H9 (cell line): Measurements from ENCODE around the gene BRCA2. TPM values are rescaled to one million over a fixed set of nuclear protein-coding genes. Genes with fewer than 3 reads are reported as not detected.

Source experiments
- DNase-seq: peaks from one replicate; pipeline ENCODE4 v3.0.0-alpha.2; 2017
- H2AFZ ChIP-seq: one replicate; pipeline ENCODE4 v1.6.1; 2013; ENCODE audit warnings: mild to moderate bottlenecking, low read length, control low read depth, moderate library complexity
- H2AK5ac ChIP-seq: 2 replicates; pipeline ENCODE4 v1.6.1; 2013; ENCODE audit warnings: low read length, control low read depth, mixed read lengths; ENCODE audit not compliant: insufficient read length
- H2BK120ac ChIP-seq: one replicate; pipeline ENCODE4 v1.6.1; 2013; ENCODE audit warnings: low read depth, mild to moderate bottlenecking, low read length, control low read depth, inconsistent platforms; ENCODE audit not compliant: poor library complexity, severe bottlenecking
- H2BK12ac ChIP-seq: 2 replicates; pipeline ENCODE4 v1.6.1; 2013; ENCODE audit warnings: low read length, control low read depth, mixed read lengths, low read depth; ENCODE audit not compliant: insufficient read length
- H2BK15ac ChIP-seq: 2 replicates; pipeline ENCODE4 v1.6.1; 2013; ENCODE audit warnings: low read depth, low read length, control low read depth
- H2BK20ac ChIP-seq: one replicate; pipeline ENCODE4 v1.6.1; 2013; ENCODE audit warnings: low read depth, mild to moderate bottlenecking, low read length, control low read depth, inconsistent platforms; ENCODE audit not compliant: poor library complexity, severe bottlenecking
- H2BK5ac ChIP-seq: 2 replicates; pipeline ENCODE4 v1.6.1; 2013; ENCODE audit warnings: low read length, control low read depth, mixed read lengths; ENCODE audit not compliant: insufficient read length
- H3K14ac ChIP-seq: 2 replicates; pipeline ENCODE4 v1.6.1; 2013; ENCODE audit warnings: low read length, control low read depth; ENCODE audit not compliant: insufficient read depth
- H3K18ac ChIP-seq: 2 replicates; pipeline ENCODE4 v1.6.1; 2013; ENCODE audit warnings: low read depth, mild to moderate bottlenecking, mixed read lengths, low read length, control low read depth; ENCODE audit not compliant: insufficient read length
- H3K23ac ChIP-seq: 2 replicates; pipeline ENCODE4 v1.6.1; 2013; ENCODE audit warnings: low read length, control low read depth, mixed read lengths, low read depth; ENCODE audit not compliant: insufficient read length
- H3K23me2 ChIP-seq: 2 replicates; pipeline ENCODE4 v1.6.1; 2013; ENCODE audit warnings: low read depth, mild to moderate bottlenecking, mixed read lengths, low read length, control low read depth; ENCODE audit not compliant: insufficient read length, poor library complexity, severe bottlenecking
- H3K27ac ChIP-seq: 2 replicates; pipeline ENCODE4 v1.5.1; 2013; ENCODE audit warnings: low read length, control low read depth, mixed read lengths, low read depth; ENCODE audit not compliant: insufficient read length
- H3K27me3 ChIP-seq: 2 replicates; pipeline ENCODE4 v1.6.1; 2013; ENCODE audit warnings: low read length, control low read depth, inconsistent platforms; ENCODE audit not compliant: insufficient read depth
- H3K4ac ChIP-seq: 2 replicates; pipeline ENCODE4 v1.6.1; 2013; ENCODE audit warnings: low read depth, mild to moderate bottlenecking, control low read depth, inconsistent platforms, low read length, moderate library complexity
- H3K4me1 ChIP-seq: 2 replicates; pipeline ENCODE4 v1.6.1; 2013; ENCODE audit warnings: low read length, control low read depth, inconsistent platforms; ENCODE audit not compliant: insufficient read depth
- H3K4me2 ChIP-seq: 2 replicates; pipeline ENCODE4 v1.6.1; 2013; ENCODE audit warnings: low read length, control low read depth, mixed read lengths; ENCODE audit not compliant: insufficient read length, insufficient read depth
- H3K56ac ChIP-seq: 2 replicates; pipeline ENCODE4 v1.6.1; 2013; ENCODE audit warnings: low read depth, mild to moderate bottlenecking, mixed read lengths, low read length, control low read depth; ENCODE audit not compliant: insufficient read length
- H3K79me1 ChIP-seq: 2 replicates; pipeline ENCODE4 v1.6.1; 2013; ENCODE audit warnings: low read depth, mild to moderate bottlenecking, moderate library complexity, low read length, control low read depth, inconsistent platforms; ENCODE audit not compliant: insufficient read depth, poor library complexity, severe bottlenecking
- H3K79me2 ChIP-seq: 2 replicates; pipeline ENCODE4 v1.6.1; 2013; ENCODE audit warnings: low read length, control low read depth, inconsistent platforms; ENCODE audit not compliant: insufficient read depth
- H3K9ac ChIP-seq: 2 replicates; pipeline ENCODE4 v1.6.1; 2013; ENCODE audit warnings: low read length, control low read depth, mixed read lengths; ENCODE audit not compliant: insufficient read length; ENCODE audit errors: extremely low read depth
- H3K9me3 ChIP-seq: one replicate; pipeline ENCODE4 v1.6.1; 2013; ENCODE audit warnings: low read depth, low read length, inconsistent platforms; ENCODE audit not compliant: control insufficient read depth
- H3T11ph ChIP-seq: one replicate; pipeline ENCODE4 v1.6.1; 2013; ENCODE audit warnings: mild to moderate bottlenecking, low read length, control low read depth, inconsistent platforms
- H4K20me1 ChIP-seq: one replicate; pipeline ENCODE4 v1.6.1; 2013; ENCODE audit not compliant: control insufficient read depth, insufficient read length, insufficient read depth
- H4K5ac ChIP-seq: 2 replicates; pipeline ENCODE4 v1.6.1; 2013; ENCODE audit warnings: low read depth, mild to moderate bottlenecking, mixed read lengths, low read length, control low read depth; ENCODE audit not compliant: insufficient read length
- H4K8ac ChIP-seq: replicated peaks from 2 replicates; pipeline ENCODE4 v1.6.1; 2013; ENCODE audit warnings: low read length, control low read depth, mixed read lengths, low read depth; ENCODE audit not compliant: insufficient read length
- H4K91ac ChIP-seq: 2 replicates; pipeline ENCODE4 v1.6.1; 2013; ENCODE audit warnings: low read depth, mild to moderate bottlenecking, moderate library complexity, mixed read lengths, low read length, control low read depth; ENCODE audit not compliant: insufficient read length
- H3K27ac Mint-ChIP-seq, 3 experiments: 2 replicates in 2 of 3; 3 replicates in 1 of 3; pipeline ENCODE4 v1.8.0; 2020 to 2021; ENCODE audit warnings: mixed read lengths in 3 of 3, mild to moderate bottlenecking in 1 of 3, moderate library complexity in 1 of 3
- H3K27me3 Mint-ChIP-seq: 2 replicates; pipeline ENCODE4 v1.8.0; 2021; ENCODE audit warnings: low read depth, mild to moderate bottlenecking, moderate library complexity, mixed read lengths
- H3K36me3 Mint-ChIP-seq, 3 experiments: 2 replicates in 2 of 3; 3 replicates in 1 of 3; pipeline ENCODE4 v1.8.0; 2020 to 2021; ENCODE audit warnings: low read depth in 3 of 3, mixed read lengths in 3 of 3; ENCODE audit not compliant: insufficient read depth in 1 of 3
- H3K4me1 Mint-ChIP-seq, 2 experiments: 2 replicates each; pipeline ENCODE4 v1.8.0; 2020; ENCODE audit warnings: mixed read lengths in 2 of 2
- H3K4me3 Mint-ChIP-seq, 2 experiments: 2 replicates in 1 of 2; 3 replicates in 1 of 2; pipeline ENCODE4 v1.8.0; 2020 to 2021; ENCODE audit warnings: mild to moderate bottlenecking in 2 of 2, mixed read lengths in 2 of 2, moderate library complexity in 1 of 2
- H3K9me3 Mint-ChIP-seq, 2 experiments: 2 replicates in 1 of 2; 3 replicates in 1 of 2; pipeline ENCODE4 v1.8.0; 2020; ENCODE audit warnings: mild to moderate bottlenecking in 2 of 2, mixed read lengths in 2 of 2, moderate library complexity in 1 of 2
- total RNA-seq: library from RNA; stranded (reverse); gene quantifications from 2 replicates; pipeline ENCODE4 v1.2.1, GENCODE V29; 2021
- TF ChIP-seq, protein P1 (sequence below): fragments of 200-600 bp; sonication (generic); conservative IDR thresholded peaks from 3 replicates; pipeline ENCODE4 v1.8.0; 2021; ENCODE audit warnings: antibody characterized with exemption, mild to moderate bottlenecking

The BRCA2 gene
- total RNA-seq, 1 experiment from 2014 or later = 17.0 TPM

GRCh38 chr13:32305646-32306045 is 9.7 kb upstream of the BRCA2 start:
- no peak overlapping the region for H4K5ac ChIP-seq
- no peak overlapping the region for H3K4me2 ChIP-seq
- TF ChIP-seq, protein P1, sequence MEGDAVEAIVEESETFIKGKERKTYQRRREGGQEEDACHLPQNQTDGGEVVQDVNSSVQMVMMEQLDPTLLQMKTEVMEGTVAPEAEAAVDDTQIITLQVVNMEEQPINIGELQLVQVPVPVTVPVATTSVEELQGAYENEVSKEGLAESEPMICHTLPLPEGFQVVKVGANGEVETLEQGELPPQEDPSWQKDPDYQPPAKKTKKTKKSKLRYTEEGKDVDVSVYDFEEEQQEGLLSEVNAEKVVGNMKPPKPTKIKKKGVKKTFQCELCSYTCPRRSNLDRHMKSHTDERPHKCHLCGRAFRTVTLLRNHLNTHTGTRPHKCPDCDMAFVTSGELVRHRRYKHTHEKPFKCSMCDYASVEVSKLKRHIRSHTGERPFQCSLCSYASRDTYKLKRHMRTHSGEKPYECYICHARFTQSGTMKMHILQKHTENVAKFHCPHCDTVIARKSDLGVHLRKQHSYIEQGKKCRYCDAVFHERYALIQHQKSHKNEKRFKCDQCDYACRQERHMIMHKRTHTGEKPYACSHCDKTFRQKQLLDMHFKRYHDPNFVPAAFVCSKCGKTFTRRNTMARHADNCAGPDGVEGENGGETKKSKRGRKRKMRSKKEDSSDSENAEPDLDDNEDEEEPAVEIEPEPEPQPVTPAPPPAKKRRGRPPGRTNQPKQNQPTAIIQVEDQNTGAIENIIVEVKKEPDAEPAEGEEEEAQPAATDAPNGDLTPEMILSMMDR = no peak
- no peak overlapping the region for H3K9ac ChIP-seq
- H2BK15ac ChIP-seq = no peak overlapping the region
- H3K4me1 ChIP-seq = no peaks in the 10 kb centered on the region
- H3K36me3 Mint-ChIP-seq = no peaks in the 10 kb centered on the region
- H3K4me3 Mint-ChIP-seq = no peak overlapping the region
- no peak overlapping the region for H2AFZ ChIP-seq
- H3K4me1 Mint-ChIP-seq = peaks cover 0 to 4% of the 10 kb centered on the region in 2 experiments; a peak in 1 of 4 replicates
- H4K8ac ChIP-seq = no peak overlapping the region
- no peaks in the 10 kb centered on the region for H3K9me3 Mint-ChIP-seq
- no peak overlapping the region for H3K18ac ChIP-seq
- no peaks in the 10 kb centered on the region for H3K79me1 ChIP-seq
- H3K9me3 ChIP-seq = no peaks in the 10 kb centered on the region
- no peak overlapping the region for H3K27ac Mint-ChIP-seq
- H2BK12ac ChIP-seq = no peak overlapping the region
- H2BK5ac ChIP-seq = no peak overlapping the region
- no peak overlapping the region for H3K4ac ChIP-seq
- H2AK5ac ChIP-seq = no peak overlapping the region
- H4K20me1 ChIP-seq = no peaks in the 10 kb centered on the region
- no peaks in the 10 kb centered on the region for H3K27me3 Mint-ChIP-seq
- H2BK120ac ChIP-seq = no peak overlapping the region
- H3K23me2 ChIP-seq = no peaks in the 10 kb centered on the region
- H3K56ac ChIP-seq = no peak overlapping the region
- no peak for DNase-seq
- no peak overlapping the region for H3T11ph ChIP-seq
- no peak overlapping the region for H2BK20ac ChIP-seq
- H3K27ac ChIP-seq = no peak overlapping the region
- H4K91ac ChIP-seq = no peak overlapping the region
- H3K27me3 ChIP-seq = no peaks in the 10 kb centered on the region
- H3K14ac ChIP-seq = no peak overlapping the region
- no peaks in the 10 kb centered on the region for H3K79me2 ChIP-seq
- no peak overlapping the region for H3K23ac ChIP-seq
